ENCODE data around the gene DEFB131A. TPM values are rescaled to one million over a fixed set of nuclear protein-coding genes. Genes with fewer than 3 reads are reported as not detected.
"Not testable (repeated sequence)": the region's sequence is repeated elsewhere in the genome, so short reads cannot be mapped to it uniquely, and the experiment has no call there.

DEFB131A gene
- total RNA-seq, 1 experiment from 2014 or later, result not detected

DNA sequence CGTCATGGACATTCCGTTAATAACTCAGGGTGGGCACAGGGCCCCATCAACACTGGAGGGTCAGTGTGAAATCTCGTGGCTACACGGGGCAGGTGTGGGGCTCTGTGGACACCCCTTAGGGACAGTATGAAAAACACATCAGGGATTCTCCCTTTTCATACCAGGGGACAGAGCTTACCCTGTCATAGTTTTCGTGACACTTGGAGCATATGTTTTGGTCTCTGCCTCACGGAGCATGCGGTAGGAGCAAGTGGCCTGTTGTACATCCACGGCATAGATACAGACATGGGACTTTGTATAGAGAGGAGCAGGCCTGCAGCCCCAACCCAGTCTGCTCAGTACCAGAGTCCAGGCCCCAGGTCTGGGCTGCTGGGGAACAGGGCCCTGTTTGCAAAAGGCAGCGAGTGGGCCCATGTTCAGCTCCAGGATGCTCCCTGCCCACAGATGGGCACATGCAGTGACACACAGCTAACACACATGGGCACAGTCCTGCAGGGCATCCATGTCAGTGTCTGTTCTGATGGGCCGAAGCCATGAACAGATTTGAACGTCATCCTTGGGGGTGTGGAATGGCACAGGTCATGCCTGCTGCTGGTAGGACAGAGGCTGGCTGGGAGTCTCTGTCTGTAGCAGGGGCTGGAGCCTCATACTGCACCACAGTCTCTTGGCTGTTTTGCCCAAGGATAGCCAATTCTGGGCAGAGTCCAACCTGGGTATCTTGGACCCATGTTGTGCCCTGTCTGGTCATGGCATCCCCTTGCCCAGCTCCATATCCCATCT is 50.2 kb downstream of the DEFB131A start:
- not testable (repeated sequence) for DNase-seq (ENCODE audit: low spot score)

DNA sequence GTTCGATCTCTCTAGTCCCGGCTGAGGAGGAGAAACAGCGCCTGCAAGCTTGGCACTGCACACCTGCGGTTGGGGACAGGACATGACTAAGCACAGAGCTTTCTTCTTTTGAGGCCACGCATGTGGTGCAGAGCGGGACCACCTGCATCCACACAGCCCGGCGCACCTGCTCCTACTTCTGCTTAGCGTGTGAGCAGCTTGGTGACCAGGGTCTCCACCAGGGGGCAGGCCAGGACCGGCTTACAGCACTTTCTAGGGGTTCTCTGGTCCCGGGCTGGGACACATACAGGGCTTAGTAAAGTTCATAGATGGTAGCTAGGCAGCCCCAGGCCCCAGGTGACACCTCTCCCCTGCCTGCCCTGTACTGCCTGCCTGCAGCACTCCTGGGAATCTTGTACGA is 51.2 kb downstream of the DEFB131A start:
- DNase-seq (ENCODE audit: low spot score), result peak; percentile 23

GRCh38 chr4:9497575-9498467 is 53.6 kb downstream of the DEFB131A start:
- not testable (repeated sequence) for DNase-seq (ENCODE audit: low spot score)

- DNase-seq (ENCODE audit: low spot score), result not testable (repeated sequence)
Observed at GRCh38 chr4:9498468-9499040, 54.3 kb downstream of the DEFB131A start.

DNA sequence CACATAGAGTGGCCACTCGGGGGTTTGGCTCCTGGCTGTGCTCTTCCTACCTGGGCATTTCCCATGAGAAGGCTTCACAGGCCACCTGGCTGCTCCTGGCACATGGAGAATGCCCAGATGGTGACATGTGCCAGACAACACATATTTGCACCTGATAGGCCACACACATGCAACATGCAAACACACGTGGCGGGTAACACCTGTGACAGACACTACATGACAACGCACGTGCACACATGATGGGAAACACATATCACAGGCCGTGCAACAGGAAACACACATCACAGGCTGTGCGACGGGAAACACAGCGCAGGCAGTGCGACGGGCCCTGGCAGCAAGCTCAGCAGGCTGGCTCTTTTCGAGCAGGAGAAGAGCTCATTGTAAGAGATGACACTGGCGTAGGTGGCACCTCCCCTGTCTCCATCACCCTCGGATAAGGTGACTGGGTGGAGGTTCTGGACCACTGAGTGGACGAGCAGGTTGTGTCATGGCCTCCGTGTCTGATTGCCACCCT is 55.8 kb downstream of the DEFB131A start:
- DNase-seq (ENCODE audit: low spot score), result not testable (repeated sequence)

Other genes starting within 250 kb of the DEFB131A start
- not detected in 2 replicates for gene USP17L10, start 233.8 kb upstream of the DEFB131A start, total RNA-seq (2014; rRNA removed; shearing (Covaris generic))
- gene USP17L11, start 229.0 kb upstream of the DEFB131A start, total RNA-seq (2014; rRNA removed; shearing (Covaris generic)), result not detected in 2 replicates
- gene USP17L12, start 224.3 kb upstream of the DEFB131A start, total RNA-seq (2014; rRNA removed; shearing (Covaris generic)), result not detected in 2 replicates
- not detected in 2 replicates for gene USP17L13, start 219.5 kb upstream of the DEFB131A start, total RNA-seq (2014; rRNA removed; shearing (Covaris generic))
- gene USP17L15, start 210.0 kb upstream of the DEFB131A start, total RNA-seq (2014; rRNA removed; shearing (Covaris generic)), result not detected in 2 replicates
- not detected in 2 replicates for gene USP17L17, start 200.5 kb upstream of the DEFB131A start, total RNA-seq (2014; rRNA removed; shearing (Covaris generic))
- gene USP17L18, start 195.8 kb upstream of the DEFB131A start, total RNA-seq (2014; rRNA removed; shearing (Covaris generic)), result not detected in 2 replicates
- not detected in 2 replicates for gene USP17L19, start 191.0 kb upstream of the DEFB131A start, total RNA-seq (2014; rRNA removed; shearing (Covaris generic))
- gene USP17L20, start 186.3 kb upstream of the DEFB131A start, total RNA-seq (2014; rRNA removed; shearing (Covaris generic)), result not detected in 2 replicates
- gene USP17L21, start 181.5 kb upstream of the DEFB131A start, total RNA-seq (2014; rRNA removed; shearing (Covaris generic)), result not detected in 2 replicates
- gene USP17L22, start 176.8 kb upstream of the DEFB131A start, total RNA-seq (2014; rRNA removed; shearing (Covaris generic)), result not detected in 2 replicates
- not detected in 2 replicates for gene USP17L24, start 119.2 kb upstream of the DEFB131A start, total RNA-seq (2014; rRNA removed; shearing (Covaris generic))
- not detected in 2 replicates for gene USP17L25, start 114.5 kb upstream of the DEFB131A start, total RNA-seq (2014; rRNA removed; shearing (Covaris generic))
- not detected in 2 replicates for gene USP17L26, start 109.8 kb upstream of the DEFB131A start, total RNA-seq (2014; rRNA removed; shearing (Covaris generic))
- gene USP17L5, start 105.0 kb upstream of the DEFB131A start, total RNA-seq (2014; rRNA removed; shearing (Covaris generic)), result not detected in 2 replicates
- not detected in 2 replicates for gene USP17L27, start 100.3 kb upstream of the DEFB131A start, total RNA-seq (2014; rRNA removed; shearing (Covaris generic))
- gene USP17L28, start 95.5 kb upstream of the DEFB131A start, total RNA-seq (2014; rRNA removed; shearing (Covaris generic)), result not detected in 2 replicates
- gene USP17L29, start 90.8 kb upstream of the DEFB131A start, total RNA-seq (2014; rRNA removed; shearing (Covaris generic)), result not detected in 2 replicates
- gene USP17L30, start 81.3 kb upstream of the DEFB131A start, total RNA-seq (2014; rRNA removed; shearing (Covaris generic)), result not detected in 2 replicates